ENCODE measurements around the gene SAYSD1. TPM values are rescaled to one million over a fixed set of nuclear protein-coding genes. Genes with fewer than 3 reads are reported as not detected.

SAYSD1 gene
- total and polyA plus RNA-seq, 2 experiments from 2014 or later: 8.2 to 10.0 TPM

DNA sequence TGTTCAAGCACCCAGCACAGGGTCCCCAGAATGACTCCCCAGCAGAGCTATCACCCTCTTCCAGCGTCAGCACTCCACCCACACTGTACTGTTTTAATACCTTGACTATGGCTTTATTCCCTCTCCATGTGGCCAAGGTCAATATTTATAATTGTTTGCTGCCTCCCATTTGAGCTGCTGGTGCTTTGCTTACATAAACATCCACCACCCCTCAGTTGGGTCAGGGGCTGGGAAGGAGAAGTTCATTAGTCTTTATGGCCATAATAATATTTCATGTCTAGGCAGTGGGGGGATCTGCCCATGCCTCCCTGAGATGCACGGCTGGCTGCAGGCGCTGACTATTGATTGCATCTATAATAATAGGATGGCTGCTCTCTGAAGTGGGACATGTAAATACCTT is 41.8 kb upstream of the SAYSD1 start:
- H3K36me3 Mint-ChIP-seq (ENCODE audit: low read depth): peaks cover 13% of the 10 kb centered on the region
- peaks cover 6% of the 10 kb centered on the region for H3K4me1 Mint-ChIP-seq
- H3K27me3 Mint-ChIP-seq (ENCODE audit: insufficient read depth, low read depth, poor library complexity): no peaks in the 10 kb centered on the region
- no peaks in the 10 kb centered on the region for H3K27me3 ChIP-seq (ENCODE audit: insufficient read depth)
- H3K9me3 Mint-ChIP-seq: peaks cover 10% of the 10 kb centered on the region; the same call in 2 of the 3 replicates
- no peaks in the 10 kb centered on the region for H3K9me2 ChIP-seq (ENCODE audit: insufficient read depth)
- no peak overlapping the region for H3K27ac ChIP-seq (ENCODE audit: low read depth)
- H3K4me3 ChIP-seq: no peak overlapping the region
- H3K27ac Mint-ChIP-seq: no peak overlapping the region
- no peaks in the 10 kb centered on the region for H3K79me2 ChIP-seq (replicated peaks; ENCODE audit: insufficient read depth)
- H3F3A ChIP-seq (replicated peaks; ENCODE audit: low read depth): no peaks in the 10 kb centered on the region
- H3K4me2 ChIP-seq: no peak overlapping the region
- DNase-seq (ENCODE audit: low spot score) (no peak), ATAC-seq (no peak)
- no peak overlapping the region for H3K4me3 Mint-ChIP-seq
- H2AFZ ChIP-seq: no peak overlapping the region
- no peaks in the 10 kb centered on the region for H3K4me1 ChIP-seq (ENCODE audit: insufficient read depth)
- no peaks in the 10 kb centered on the region for H3K36me3 ChIP-seq (ENCODE audit: insufficient read depth)
- TF ChIP-seq JUNB (IDR thresholded peaks at IDR 0.05; ENCODE audit: unreplicated experiment) (no peak), ZNF114 (CRISPR knock-in tag; IDR thresholded peaks at IDR 0.05) (no peak), ZNF331 (CRISPR knock-in tag; IDR thresholded peaks at IDR 0.05; ENCODE audit: low read depth) (no peak), POLR2AphosphoS5 (IDR thresholded peaks at IDR 0.05; ENCODE audit: low read depth) (no peak), NANOG (IDR thresholded peaks at IDR 0.05; ENCODE audit: borderline replicate concordance) (no peak)
- TF ChIP-seq, protein P1, sequence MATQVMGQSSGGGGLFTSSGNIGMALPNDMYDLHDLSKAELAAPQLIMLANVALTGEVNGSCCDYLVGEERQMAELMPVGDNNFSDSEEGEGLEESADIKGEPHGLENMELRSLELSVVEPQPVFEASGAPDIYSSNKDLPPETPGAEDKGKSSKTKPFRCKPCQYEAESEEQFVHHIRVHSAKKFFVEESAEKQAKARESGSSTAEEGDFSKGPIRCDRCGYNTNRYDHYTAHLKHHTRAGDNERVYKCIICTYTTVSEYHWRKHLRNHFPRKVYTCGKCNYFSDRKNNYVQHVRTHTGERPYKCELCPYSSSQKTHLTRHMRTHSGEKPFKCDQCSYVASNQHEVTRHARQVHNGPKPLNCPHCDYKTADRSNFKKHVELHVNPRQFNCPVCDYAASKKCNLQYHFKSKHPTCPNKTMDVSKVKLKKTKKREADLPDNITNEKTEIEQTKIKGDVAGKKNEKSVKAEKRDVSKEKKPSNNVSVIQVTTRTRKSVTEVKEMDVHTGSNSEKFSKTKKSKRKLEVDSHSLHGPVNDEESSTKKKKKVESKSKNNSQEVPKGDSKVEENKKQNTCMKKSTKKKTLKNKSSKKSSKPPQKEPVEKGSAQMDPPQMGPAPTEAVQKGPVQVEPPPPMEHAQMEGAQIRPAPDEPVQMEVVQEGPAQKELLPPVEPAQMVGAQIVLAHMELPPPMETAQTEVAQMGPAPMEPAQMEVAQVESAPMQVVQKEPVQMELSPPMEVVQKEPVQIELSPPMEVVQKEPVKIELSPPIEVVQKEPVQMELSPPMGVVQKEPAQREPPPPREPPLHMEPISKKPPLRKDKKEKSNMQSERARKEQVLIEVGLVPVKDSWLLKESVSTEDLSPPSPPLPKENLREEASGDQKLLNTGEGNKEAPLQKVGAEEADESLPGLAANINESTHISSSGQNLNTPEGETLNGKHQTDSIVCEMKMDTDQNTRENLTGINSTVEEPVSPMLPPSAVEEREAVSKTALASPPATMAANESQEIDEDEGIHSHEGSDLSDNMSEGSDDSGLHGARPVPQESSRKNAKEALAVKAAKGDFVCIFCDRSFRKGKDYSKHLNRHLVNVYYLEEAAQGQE (IDR thresholded peaks at IDR 0.05; ENCODE audit: unreplicated experiment): no peak
- TF ChIP-seq, protein P2, sequence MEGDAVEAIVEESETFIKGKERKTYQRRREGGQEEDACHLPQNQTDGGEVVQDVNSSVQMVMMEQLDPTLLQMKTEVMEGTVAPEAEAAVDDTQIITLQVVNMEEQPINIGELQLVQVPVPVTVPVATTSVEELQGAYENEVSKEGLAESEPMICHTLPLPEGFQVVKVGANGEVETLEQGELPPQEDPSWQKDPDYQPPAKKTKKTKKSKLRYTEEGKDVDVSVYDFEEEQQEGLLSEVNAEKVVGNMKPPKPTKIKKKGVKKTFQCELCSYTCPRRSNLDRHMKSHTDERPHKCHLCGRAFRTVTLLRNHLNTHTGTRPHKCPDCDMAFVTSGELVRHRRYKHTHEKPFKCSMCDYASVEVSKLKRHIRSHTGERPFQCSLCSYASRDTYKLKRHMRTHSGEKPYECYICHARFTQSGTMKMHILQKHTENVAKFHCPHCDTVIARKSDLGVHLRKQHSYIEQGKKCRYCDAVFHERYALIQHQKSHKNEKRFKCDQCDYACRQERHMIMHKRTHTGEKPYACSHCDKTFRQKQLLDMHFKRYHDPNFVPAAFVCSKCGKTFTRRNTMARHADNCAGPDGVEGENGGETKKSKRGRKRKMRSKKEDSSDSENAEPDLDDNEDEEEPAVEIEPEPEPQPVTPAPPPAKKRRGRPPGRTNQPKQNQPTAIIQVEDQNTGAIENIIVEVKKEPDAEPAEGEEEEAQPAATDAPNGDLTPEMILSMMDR (conservative IDR thresholded peaks at IDR 0.05; ENCODE audit: low read depth in 2 of 2): no peak
- no peaks in the 10 kb centered on the region; the same call in 1 of the 2 replicates for H4K20me1 ChIP-seq (replicated peaks; ENCODE audit: insufficient read depth)

DNA sequence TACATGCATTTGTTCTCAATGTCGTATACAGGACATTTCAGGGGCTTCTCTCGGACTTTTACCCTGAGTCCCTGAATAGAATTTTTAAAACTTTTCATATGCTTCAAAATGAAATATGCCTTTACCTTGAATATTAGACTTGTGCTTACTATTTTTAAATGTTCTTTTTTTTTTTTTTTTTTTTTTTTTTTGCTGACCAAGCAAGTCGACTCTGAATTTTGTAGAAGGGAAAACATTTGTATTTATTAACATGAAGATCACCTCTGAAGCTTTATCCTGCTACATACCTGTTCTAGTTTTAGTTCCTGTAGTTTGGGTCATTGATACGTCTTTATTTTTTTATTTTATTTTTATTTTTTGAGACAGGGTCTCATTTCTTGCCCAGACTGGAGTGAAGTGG is 39.7 kb upstream of the SAYSD1 start:
- ATAC-seq: no peak
- H4K20me1 ChIP-seq (replicated peaks; ENCODE audit: insufficient read depth): no peaks in the 10 kb centered on the region; the same call in 1 of the 2 replicates
- no peaks in the 10 kb centered on the region for H3K4me1 ChIP-seq (ENCODE audit: insufficient read depth)
- no peak overlapping the region for H3K4me2 ChIP-seq
- H3F3A ChIP-seq (replicated peaks; ENCODE audit: low read depth): no peaks in the 10 kb centered on the region
- no peak for DNase-seq (ENCODE audit: low spot score)
- no peak overlapping the region for H3K27ac ChIP-seq (ENCODE audit: low read depth)
- H3K27me3 ChIP-seq (ENCODE audit: insufficient read depth): no peaks in the 10 kb centered on the region
- H3K9me3 Mint-ChIP-seq: peaks cover 7% of the 10 kb centered on the region; the same call in 2 of the 3 replicates
- peaks cover 10% of the 10 kb centered on the region for H3K36me3 Mint-ChIP-seq (ENCODE audit: low read depth)
- H3K4me3 Mint-ChIP-seq: no peak overlapping the region
- H3K79me2 ChIP-seq (replicated peaks; ENCODE audit: insufficient read depth): no peaks in the 10 kb centered on the region
- H3K4me1 Mint-ChIP-seq: peaks cover 6% of the 10 kb centered on the region
- no peak overlapping the region for H3K4me3 ChIP-seq
- H3K27ac Mint-ChIP-seq: no peak overlapping the region
- H2AFZ ChIP-seq: no peak overlapping the region
- no peaks in the 10 kb centered on the region for H3K36me3 ChIP-seq (ENCODE audit: insufficient read depth)
- no peaks in the 10 kb centered on the region for H3K27me3 Mint-ChIP-seq (ENCODE audit: insufficient read depth, low read depth, poor library complexity)
- H3K9me2 ChIP-seq (ENCODE audit: insufficient read depth): no peaks in the 10 kb centered on the region
- TF ChIP-seq POLR2AphosphoS5 (IDR thresholded peaks at IDR 0.05; ENCODE audit: low read depth) (no peak), CREB1 (CRISPR knock-in tag; IDR thresholded peaks at IDR 0.05; ENCODE audit: low read depth) (no peak), ZNF331 (CRISPR knock-in tag; IDR thresholded peaks at IDR 0.05; ENCODE audit: low read depth) (no peak)
- TF ChIP-seq, protein P2 (conservative IDR thresholded peaks at IDR 0.05; ENCODE audit: low read depth in 2 of 2): no peak
- TF ChIP-seq, protein P3, sequence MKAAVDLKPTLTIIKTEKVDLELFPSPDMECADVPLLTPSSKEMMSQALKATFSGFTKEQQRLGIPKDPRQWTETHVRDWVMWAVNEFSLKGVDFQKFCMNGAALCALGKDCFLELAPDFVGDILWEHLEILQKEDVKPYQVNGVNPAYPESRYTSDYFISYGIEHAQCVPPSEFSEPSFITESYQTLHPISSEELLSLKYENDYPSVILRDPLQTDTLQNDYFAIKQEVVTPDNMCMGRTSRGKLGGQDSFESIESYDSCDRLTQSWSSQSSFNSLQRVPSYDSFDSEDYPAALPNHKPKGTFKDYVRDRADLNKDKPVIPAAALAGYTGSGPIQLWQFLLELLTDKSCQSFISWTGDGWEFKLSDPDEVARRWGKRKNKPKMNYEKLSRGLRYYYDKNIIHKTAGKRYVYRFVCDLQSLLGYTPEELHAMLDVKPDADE (IDR thresholded peaks at IDR 0.05): no peak
